ENCODE measurements around the gene IRF2. TPM values are rescaled to one million over a fixed set of nuclear protein-coding genes. Genes with fewer than 3 reads are reported as not detected.

IRF2 gene
- total RNA-seq, 1 donor from 2014 or later: 27.6 TPM

- TF ChIP-seq, protein P1, sequence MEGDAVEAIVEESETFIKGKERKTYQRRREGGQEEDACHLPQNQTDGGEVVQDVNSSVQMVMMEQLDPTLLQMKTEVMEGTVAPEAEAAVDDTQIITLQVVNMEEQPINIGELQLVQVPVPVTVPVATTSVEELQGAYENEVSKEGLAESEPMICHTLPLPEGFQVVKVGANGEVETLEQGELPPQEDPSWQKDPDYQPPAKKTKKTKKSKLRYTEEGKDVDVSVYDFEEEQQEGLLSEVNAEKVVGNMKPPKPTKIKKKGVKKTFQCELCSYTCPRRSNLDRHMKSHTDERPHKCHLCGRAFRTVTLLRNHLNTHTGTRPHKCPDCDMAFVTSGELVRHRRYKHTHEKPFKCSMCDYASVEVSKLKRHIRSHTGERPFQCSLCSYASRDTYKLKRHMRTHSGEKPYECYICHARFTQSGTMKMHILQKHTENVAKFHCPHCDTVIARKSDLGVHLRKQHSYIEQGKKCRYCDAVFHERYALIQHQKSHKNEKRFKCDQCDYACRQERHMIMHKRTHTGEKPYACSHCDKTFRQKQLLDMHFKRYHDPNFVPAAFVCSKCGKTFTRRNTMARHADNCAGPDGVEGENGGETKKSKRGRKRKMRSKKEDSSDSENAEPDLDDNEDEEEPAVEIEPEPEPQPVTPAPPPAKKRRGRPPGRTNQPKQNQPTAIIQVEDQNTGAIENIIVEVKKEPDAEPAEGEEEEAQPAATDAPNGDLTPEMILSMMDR (IDR thresholded peaks at IDR 0.05; ENCODE audit: unreplicated experiment): no peak
- H3K27ac Mint-ChIP-seq (ENCODE audit: unreplicated experiment): no peak overlapping the region
These were observed 26.6 kb upstream of the IRF2 start for GRCh38 chr4:184500748-184501589.

GRCh38 chr4:184499996-184500395, 25.6 kb upstream of the IRF2 start:
- Mint-ChIP-seq H3K27ac (ENCODE audit: unreplicated experiment) (no peak overlapping the region), H3K9me3 (ENCODE audit: unreplicated experiment) (no peaks in the 10 kb centered on the region), H3K27me3 (ENCODE audit: unreplicated experiment) (peaks cover 2% of the 10 kb centered on the region), H3K4me1 (ENCODE audit: unreplicated experiment) (peaks cover 8% of the 10 kb centered on the region), H3K36me3 (ENCODE audit: low read depth, unreplicated experiment) (no peaks in the 10 kb centered on the region), H3K4me3 (ENCODE audit: unreplicated experiment) (no peak overlapping the region)
- TF ChIP-seq, protein P1 (IDR thresholded peaks at IDR 0.05; ENCODE audit: unreplicated experiment): no peak
- DNase-seq (ENCODE audit: low spot score): no peak

More at GRCh38 chr4:184500748-184501589, 26.6 kb upstream of the IRF2 start:
- Mint-ChIP-seq H3K4me3 (ENCODE audit: unreplicated experiment) (no peak overlapping the region), H3K9me3 (ENCODE audit: unreplicated experiment) (no peaks in the 10 kb centered on the region), H3K4me1 (ENCODE audit: unreplicated experiment) (peaks cover 8% of the 10 kb centered on the region), H3K27me3 (ENCODE audit: unreplicated experiment) (peaks cover 2% of the 10 kb centered on the region), H3K36me3 (ENCODE audit: low read depth, unreplicated experiment) (no peaks in the 10 kb centered on the region)
- no peak for DNase-seq (ENCODE audit: low spot score)

DNA sequence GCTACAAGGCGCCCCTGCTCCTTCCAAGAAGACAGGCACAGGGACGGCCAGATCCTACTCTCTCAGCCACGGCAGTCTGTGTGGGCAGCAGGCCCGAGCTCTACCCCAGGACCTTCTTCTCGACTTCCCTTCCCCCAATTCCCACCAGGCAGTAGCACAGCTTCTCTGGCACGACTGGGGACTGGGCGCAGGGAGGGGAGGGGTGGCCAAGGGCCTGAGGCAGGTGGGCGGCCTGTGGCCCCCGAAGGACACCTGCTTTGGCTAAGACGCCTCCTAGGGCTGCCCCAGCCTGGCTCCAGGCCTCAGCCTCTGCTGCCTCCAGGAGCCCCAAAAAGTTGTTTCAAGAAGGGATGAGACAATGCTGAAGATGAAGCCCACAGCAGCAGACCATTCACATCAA, 24.2 kb upstream of the IRF2 start:
- H3K9me3 Mint-ChIP-seq (ENCODE audit: unreplicated experiment): no peaks in the 10 kb centered on the region
- H3K36me3 Mint-ChIP-seq (ENCODE audit: low read depth, unreplicated experiment): no peaks in the 10 kb centered on the region
- no peak for DNase-seq (ENCODE audit: low spot score)
- no peak overlapping the region for H3K27ac Mint-ChIP-seq (ENCODE audit: unreplicated experiment)
- no peak overlapping the region for H3K4me3 Mint-ChIP-seq (ENCODE audit: unreplicated experiment)
- TF ChIP-seq, protein P1 (IDR thresholded peaks at IDR 0.05; ENCODE audit: unreplicated experiment): no peak
- H3K4me1 Mint-ChIP-seq (ENCODE audit: unreplicated experiment): peaks cover 2% of the 10 kb centered on the region
- H3K27me3 Mint-ChIP-seq (ENCODE audit: unreplicated experiment): peaks cover 2% of the 10 kb centered on the region

DNA sequence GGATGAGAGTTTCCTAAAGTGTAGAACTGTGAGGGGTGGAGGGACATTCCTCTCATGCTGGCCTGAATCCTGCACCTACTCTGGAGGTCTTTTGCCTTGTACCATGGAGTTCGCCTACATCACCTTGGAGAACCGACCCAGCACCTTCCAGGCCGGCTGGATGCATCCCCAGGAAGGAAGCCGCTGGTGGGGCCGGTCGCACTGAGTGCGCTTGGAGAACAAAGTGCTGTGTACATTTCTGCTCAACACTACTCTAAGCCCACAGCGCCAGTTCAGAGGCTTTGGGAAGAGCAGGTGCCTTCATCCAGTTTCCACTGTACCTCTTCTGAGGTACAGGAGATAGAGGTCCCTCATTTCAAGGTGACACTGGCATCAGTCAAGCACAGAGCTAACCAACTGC, 15.4 kb upstream of the IRF2 start:
- Mint-ChIP-seq H3K27ac (ENCODE audit: unreplicated experiment) (no peak overlapping the region), H3K4me3 (ENCODE audit: unreplicated experiment) (no peak overlapping the region), H3K36me3 (ENCODE audit: low read depth, unreplicated experiment) (peaks cover 5% of the 10 kb centered on the region), H3K9me3 (ENCODE audit: unreplicated experiment) (no peaks in the 10 kb centered on the region), H3K4me1 (ENCODE audit: unreplicated experiment) (peaks cover 5% of the 10 kb centered on the region), H3K27me3 (ENCODE audit: unreplicated experiment) (peaks cover 2% of the 10 kb centered on the region)
- DNase-seq (ENCODE audit: low spot score): no peak
- TF ChIP-seq, protein P1 (IDR thresholded peaks at IDR 0.05; ENCODE audit: unreplicated experiment): no peak

GRCh38 chr4:184487503-184487902, 13.2 kb upstream of the IRF2 start:
- no peak overlapping the region for H3K27ac Mint-ChIP-seq (ENCODE audit: unreplicated experiment)
- peaks cover 5% of the 10 kb centered on the region for H3K4me1 Mint-ChIP-seq (ENCODE audit: unreplicated experiment)
- H3K9me3 Mint-ChIP-seq (ENCODE audit: unreplicated experiment): no peaks in the 10 kb centered on the region
- peaks cover 2% of the 10 kb centered on the region for H3K27me3 Mint-ChIP-seq (ENCODE audit: unreplicated experiment)
- TF ChIP-seq, protein P1 (IDR thresholded peaks at IDR 0.05; ENCODE audit: unreplicated experiment): no peak
- peaks cover 15% of the 10 kb centered on the region for H3K36me3 Mint-ChIP-seq (ENCODE audit: low read depth, unreplicated experiment)
- H3K4me3 Mint-ChIP-seq (ENCODE audit: unreplicated experiment): no peak overlapping the region
- DNase-seq (ENCODE audit: low spot score): no peak
